Thyroid gland (tissue), 4 donors: Measurements from ENCODE around the gene DFFB.

ENCODE experiments used
- CTCF ChIP-seq, 6 experiments: fragments of 200-600 bp in 3 of 6; fragments of 450-650 bp in 3 of 6; sonication (generic) in 3 of 6; IDR thresholded peaks; one replicate each; pipeline ENCODE4 v1.5.1; 2016 to 2019; ENCODE audit warnings: antibody characterized with exemption in 6 of 6, mild to moderate bottlenecking in 2 of 6, inconsistent platforms in 1 of 6, moderate library complexity in 1 of 6
- POLR2A ChIP-seq, 2 donors: fragments of 450-650 bp; IDR thresholded peaks; one replicate each; pipeline ENCODE4 v1.6.1; 2017; ENCODE audit warnings: antibody characterized with exemption in 2 of 2, mild to moderate bottlenecking in 2 of 2, moderate library complexity in 1 of 2

- TF ChIP-seq CTCF (IDR thresholded peaks at IDR 0.05), result no peak
- no peak for TF ChIP-seq POLR2A (IDR thresholded peaks at IDR 0.05)
Measured at GRCh38 chr1:3931007-3931912, 74.0 kb downstream of the DFFB start.
